Lower lobe of right lung (tissue), 2 donors: ENCODE data around the gene MALRD1. TPM values are rescaled to one million over a fixed set of nuclear protein-coding genes. Genes with fewer than 3 reads are reported as not detected.

Experiments used
- ATAC-seq, 2 donors: fragments of 200-7000 bp; cut with Tn5 transposase; one replicate each; pipeline ENCODE4 v1.9.1; 2020 to 2022; ENCODE audit warnings: mild to moderate bottlenecking in 2 of 2, moderate library complexity in 2 of 2
- DNase-seq: peaks from one replicate; pipeline ENCODE4 v3.0.0-alpha.2; 2020
- H3K27ac ChIP-seq: fragments of 200-600 bp; one replicate; pipeline ENCODE4 v1.8.0; 2022
- H3K27me3 ChIP-seq: fragments of 200-600 bp; one replicate; pipeline ENCODE4 v1.8.0; 2022; ENCODE audit warnings: low read depth
- H3K36me3 ChIP-seq: fragments of 200-600 bp; one replicate; pipeline ENCODE4 v1.8.0; 2022; ENCODE audit warnings: mild to moderate bottlenecking
- H3K4me1 ChIP-seq: fragments of 200-600 bp; one replicate; pipeline ENCODE4 v1.8.0; 2022
- H3K4me3 ChIP-seq: fragments of 200-600 bp; one replicate; pipeline ENCODE4 v1.8.0; 2022; ENCODE audit warnings: mild to moderate bottlenecking
- H3K9me3 ChIP-seq: fragments of 200-600 bp; one replicate; pipeline ENCODE4 v1.8.0; 2022
- intact Hi-C: fragments of 100-400 bp; cut with DNase I; formaldehyde crosslinking; loops from one replicate; pipeline ENCODE4 v1.11.0; 2022
- total RNA-seq: library from RNA; stranded (reverse); fragmentation: NEBNext Ultra II Directional; extraction: Animal tissue kit (Norgen Biotek cat#: 25700); gene quantifications from one replicate; pipeline ENCODE4 v1.2.1, GENCODE V29; 2021
- TF ChIP-seq, protein P1 (sequence below): fragments of 200-600 bp; IDR thresholded peaks from one replicate; pipeline ENCODE4 v1.8.0; 2022; ENCODE audit warnings: antibody characterized with exemption, mild to moderate bottlenecking
- donor health status: DM: no; HTN: yes; CAD: no; lungs with severe emphysema.

MALRD1 gene
- total RNA-seq, 1 donor from 2014 or later, result 6.0 TPM

DNA sequence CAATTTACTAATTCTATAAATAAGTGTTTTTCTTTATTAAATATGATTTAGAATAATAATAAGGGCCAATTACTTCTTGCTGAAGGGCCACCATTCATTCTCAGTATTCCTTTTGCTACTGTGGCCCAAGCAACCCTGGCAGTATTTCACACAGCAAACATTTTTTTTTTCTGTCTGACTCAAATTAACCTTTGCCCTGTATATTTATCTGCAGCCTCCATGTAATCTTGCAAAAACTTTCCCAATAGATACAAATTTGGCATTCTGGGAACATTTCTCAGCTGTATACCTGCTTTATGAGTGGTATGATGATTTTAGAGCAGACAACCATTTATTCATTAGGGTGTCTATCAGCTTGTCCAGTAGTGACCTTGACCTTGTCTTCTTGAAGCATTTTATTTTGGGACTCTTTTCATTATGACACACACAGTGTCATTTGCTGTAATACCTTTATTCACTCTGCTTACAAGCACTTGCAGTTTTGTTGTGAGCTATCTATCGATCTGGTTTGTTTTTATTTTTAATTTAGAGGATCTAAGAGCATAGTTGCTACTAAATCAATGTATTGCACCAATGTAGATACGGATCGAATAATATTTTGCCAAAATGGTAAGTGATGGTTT, 607.9 kb downstream of the MALRD1 start:
- ATAC-seq (no peak), DNase-seq (no peak)
- no peak overlapping the region for H3K4me3 ChIP-seq
- H3K27me3 ChIP-seq, result no peaks in the 10 kb centered on the region
- intact Hi-C loops, result no loop called here
- no peaks in the 10 kb centered on the region for H3K36me3 ChIP-seq
- H3K27ac ChIP-seq, result no peak overlapping the region
- no peaks in the 10 kb centered on the region for H3K9me3 ChIP-seq
- TF ChIP-seq, protein P1, sequence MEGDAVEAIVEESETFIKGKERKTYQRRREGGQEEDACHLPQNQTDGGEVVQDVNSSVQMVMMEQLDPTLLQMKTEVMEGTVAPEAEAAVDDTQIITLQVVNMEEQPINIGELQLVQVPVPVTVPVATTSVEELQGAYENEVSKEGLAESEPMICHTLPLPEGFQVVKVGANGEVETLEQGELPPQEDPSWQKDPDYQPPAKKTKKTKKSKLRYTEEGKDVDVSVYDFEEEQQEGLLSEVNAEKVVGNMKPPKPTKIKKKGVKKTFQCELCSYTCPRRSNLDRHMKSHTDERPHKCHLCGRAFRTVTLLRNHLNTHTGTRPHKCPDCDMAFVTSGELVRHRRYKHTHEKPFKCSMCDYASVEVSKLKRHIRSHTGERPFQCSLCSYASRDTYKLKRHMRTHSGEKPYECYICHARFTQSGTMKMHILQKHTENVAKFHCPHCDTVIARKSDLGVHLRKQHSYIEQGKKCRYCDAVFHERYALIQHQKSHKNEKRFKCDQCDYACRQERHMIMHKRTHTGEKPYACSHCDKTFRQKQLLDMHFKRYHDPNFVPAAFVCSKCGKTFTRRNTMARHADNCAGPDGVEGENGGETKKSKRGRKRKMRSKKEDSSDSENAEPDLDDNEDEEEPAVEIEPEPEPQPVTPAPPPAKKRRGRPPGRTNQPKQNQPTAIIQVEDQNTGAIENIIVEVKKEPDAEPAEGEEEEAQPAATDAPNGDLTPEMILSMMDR, result no peak
- no peaks in the 10 kb centered on the region for H3K4me1 ChIP-seq

DNA sequence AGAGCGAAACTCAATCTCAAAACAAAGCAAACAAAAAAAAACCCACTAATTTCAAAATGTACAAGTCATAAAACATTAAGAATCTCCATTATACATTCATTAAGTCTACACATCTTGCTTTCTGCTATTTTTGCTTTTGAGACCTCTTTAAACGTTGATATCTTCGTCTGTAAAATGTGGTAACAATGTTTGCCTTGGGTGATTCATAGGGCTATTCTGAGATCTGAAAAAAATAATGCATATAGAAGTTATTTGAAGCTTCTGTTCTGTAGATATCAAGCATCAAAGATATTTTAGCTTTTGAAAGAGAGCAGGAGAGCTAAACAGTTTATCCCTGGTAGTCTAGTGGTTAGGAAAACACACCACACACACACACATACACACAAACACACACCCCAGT, 609.5 kb downstream of the MALRD1 start:
- Histone ChIP-seq H3K36me3 (no peaks in the 10 kb centered on the region), H3K4me3 (no peak overlapping the region), H3K27ac (no peak overlapping the region), H3K9me3 (no peaks in the 10 kb centered on the region), H3K4me1 (no peaks in the 10 kb centered on the region), H3K27me3 (no peaks in the 10 kb centered on the region)
- DNase-seq (no peak), ATAC-seq (no peak)
- intact Hi-C loops, result no loop called here
- TF ChIP-seq, protein P1, result no peak

DNA sequence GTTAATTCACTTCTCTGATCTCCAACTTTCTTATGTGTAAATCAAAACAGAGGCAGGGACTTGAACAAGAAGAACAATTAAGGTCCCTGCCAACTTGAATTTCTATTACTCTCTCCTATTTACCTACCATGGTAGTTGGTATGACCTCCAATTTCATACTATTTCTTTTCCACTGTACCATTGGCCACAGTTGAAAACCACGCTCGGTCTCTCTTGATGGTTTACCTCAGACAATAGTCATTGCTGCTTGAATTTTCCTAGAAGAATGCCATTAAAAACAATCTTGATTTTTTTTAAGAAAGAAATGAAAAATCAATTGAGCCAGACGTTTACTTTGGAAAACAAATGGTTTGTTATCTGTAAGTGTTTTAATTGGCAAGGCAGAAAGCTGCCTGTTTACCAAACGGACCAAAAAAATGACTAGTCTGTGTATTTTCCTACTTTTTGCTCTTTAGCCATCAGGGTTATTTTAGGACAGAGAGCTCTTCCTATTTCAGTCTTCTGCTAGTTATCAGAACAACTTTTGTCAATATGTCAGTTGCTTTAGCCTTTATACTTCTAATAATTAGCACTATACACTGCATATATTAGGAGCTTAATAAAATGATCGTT, 610.1 kb downstream of the MALRD1 start:
- ATAC-seq, result no peak
- no peaks in the 10 kb centered on the region for H3K27me3 ChIP-seq
- intact Hi-C loops, result no loop called here
- no peak for DNase-seq
- H3K36me3 ChIP-seq, result no peaks in the 10 kb centered on the region
- H3K9me3 ChIP-seq, result no peaks in the 10 kb centered on the region
- TF ChIP-seq, protein P1, result no peak
- no peak overlapping the region for H3K27ac ChIP-seq
- no peaks in the 10 kb centered on the region for H3K4me1 ChIP-seq
- H3K4me3 ChIP-seq, result no peak overlapping the region

DNA sequence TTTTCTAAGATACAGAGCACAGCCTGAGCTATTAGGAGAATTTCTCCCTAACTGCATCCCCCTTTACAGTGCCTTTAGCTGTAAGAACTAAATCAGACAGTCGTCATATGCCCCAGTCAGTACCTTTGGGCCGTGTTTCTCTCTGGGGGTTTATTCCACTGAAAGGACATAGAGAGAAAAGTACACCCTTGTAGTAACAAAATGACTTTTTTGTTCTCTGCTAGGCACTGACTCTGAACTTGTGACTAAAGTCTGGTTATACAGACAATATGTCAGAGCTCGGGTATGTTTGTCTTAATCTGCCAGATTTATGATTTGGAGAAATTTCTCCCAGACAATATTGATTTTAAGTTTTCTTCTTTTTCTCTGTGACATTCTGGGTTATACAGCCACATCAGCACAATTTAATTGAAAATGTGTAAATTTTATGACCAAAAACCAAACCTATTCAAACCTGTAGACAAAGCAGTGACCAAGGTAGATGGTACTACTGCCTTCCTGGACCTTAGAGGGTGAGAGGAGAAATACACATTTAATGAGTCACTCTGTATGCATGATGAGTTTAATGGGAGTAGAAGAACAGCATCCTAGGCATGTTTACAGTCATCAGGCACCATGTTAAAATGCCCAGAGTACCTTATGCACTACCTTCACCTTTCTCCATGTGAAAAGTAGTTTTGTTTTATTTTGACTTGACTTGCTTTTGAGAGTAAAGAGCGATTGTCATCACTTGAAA, 611.5 kb downstream of the MALRD1 start:
- no peaks in the 10 kb centered on the region for H3K4me1 ChIP-seq
- intact Hi-C loops, result no loop called here
- TF ChIP-seq, protein P1, result no peak
- no peak overlapping the region for H3K4me3 ChIP-seq
- ATAC-seq (no peak), DNase-seq (no peak)
- no peaks in the 10 kb centered on the region for H3K36me3 ChIP-seq
- H3K27ac ChIP-seq, result no peak overlapping the region
- H3K9me3 ChIP-seq, result no peaks in the 10 kb centered on the region
- no peaks in the 10 kb centered on the region for H3K27me3 ChIP-seq

DNA sequence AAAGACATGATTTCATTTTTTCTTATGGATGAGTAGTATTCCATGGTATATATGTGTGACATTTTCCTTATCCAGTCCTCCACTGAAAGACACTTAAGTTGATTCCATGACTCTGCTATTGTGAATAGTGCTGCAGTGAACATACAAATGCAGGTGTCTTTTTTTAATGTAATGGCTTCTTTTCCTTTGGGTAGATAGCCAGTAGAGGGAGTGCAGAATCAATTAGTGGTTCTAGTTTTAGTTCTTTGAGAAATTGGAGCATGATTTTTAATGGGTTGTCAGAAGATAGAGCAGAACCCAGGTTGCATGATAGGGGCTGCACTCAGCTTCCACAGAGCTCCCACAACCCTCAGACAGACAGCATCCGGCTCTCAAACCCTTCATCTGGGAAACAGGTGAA, 614.7 kb downstream of the MALRD1 start:
- no peak overlapping the region for H3K27ac ChIP-seq
- no peaks in the 10 kb centered on the region for H3K36me3 ChIP-seq
- DNase-seq (no peak), ATAC-seq (no peak)
- intact Hi-C loops, result no loop called here
- H3K9me3 ChIP-seq, result no peaks in the 10 kb centered on the region
- no peaks in the 10 kb centered on the region for H3K27me3 ChIP-seq
- no peaks in the 10 kb centered on the region for H3K4me1 ChIP-seq
- H3K4me3 ChIP-seq, result no peak overlapping the region
- TF ChIP-seq, protein P1, result no peak
